Hippocampal formation (tissue), 2 donors: Measurements from ENCODE around the gene LZIC.
"Not testable (repeated sequence)": the region's sequence is repeated elsewhere in the genome, so short reads cannot be mapped to it uniquely, and the experiment has no call there.

ENCODE experiments used
- DNase-seq, 2 donors: peaks; one replicate each; lab custom pipeline; 2025; lab: John Stamatoyannopoulos, UW

The LZIC gene

GRCh38 chr1:9942939-9943788 is at the start of gene LZIC, which contains the start of gene NMNAT1:
TSS of gene LZIC (minus strand) at chr1:9943391. CDS start at chr1:9936619, 6,772 bp downstream.
TSS of gene NMNAT1 (plus strand) at chr1:9943475. CDS start at chr1:9972074, 28,599 bp downstream.
- peak; percentile 83 to 93 for DNase-seq

GRCh38 chr1:9992910-9993309 is 49.7 kb upstream of the LZIC start:
- no peak for DNase-seq

- DNase-seq = no peak
Measured at GRCh38 chr1:9990944-9991343, 47.8 kb upstream of the LZIC start.

- no peak for DNase-seq
Measured at GRCh38 chr1:9989773-9990172, 46.6 kb upstream of the LZIC start.

GRCh38 chr1:9985001-9985400 is 41.8 kb upstream of the LZIC start:
- DNase-seq = no peak

- no peak for DNase-seq
Measured at GRCh38 chr1:9984253-9984652, 41.1 kb upstream of the LZIC start.

- no peak for DNase-seq
Measured at GRCh38 chr1:9960706-9961562, 17.7 kb upstream of the LZIC start.

GRCh38 chr1:9960011-9960410 is 16.8 kb upstream of the LZIC start:
- DNase-seq = no peak

- no peak for DNase-seq
Measured at GRCh38 chr1:9957726-9958125, 14.5 kb upstream of the LZIC start.

- DNase-seq = no peak
Measured at GRCh38 chr1:9946315-9946714, 3.1 kb upstream of the LZIC start.

GRCh38 chr1:9942399-9942938 is 722 bp downstream of the LZIC start:
- peak in 1 of 2 donors; percentile 5 for DNase-seq

- DNase-seq = peak; percentile 61 to 87
Measured at GRCh38 chr1:9929431-9930385, 13.5 kb downstream of the LZIC start.

GRCh38 chr1:9927259-9927658 is 15.9 kb downstream of the LZIC start:
- no peak for DNase-seq

- DNase-seq = no peak
Measured at GRCh38 chr1:9922342-9922741, 20.8 kb downstream of the LZIC start.

- DNase-seq = no peak
Measured at GRCh38 chr1:9920606-9921005, 22.6 kb downstream of the LZIC start.

- DNase-seq = no peak
Measured at GRCh38 chr1:9917901-9918300, 25.3 kb downstream of the LZIC start.

- not testable (repeated sequence) for DNase-seq
Measured at GRCh38 chr1:9917495-9917894, 25.7 kb downstream of the LZIC start.

GRCh38 chr1:9916452-9916851 is 26.7 kb downstream of the LZIC start:
- DNase-seq = no peak

- DNase-seq = no peak
Measured at GRCh38 chr1:9914610-9914937, 28.6 kb downstream of the LZIC start.

GRCh38 chr1:9912264-9912936 is 30.8 kb downstream of the LZIC start:
- DNase-seq = no peak
